HG02981 (cell line): ENCODE data around the gene ADAMTS8.
"Not testable (repeated sequence)": the region's sequence is repeated elsewhere in the genome, so short reads cannot be mapped to it uniquely, and the experiment has no call there.

Experiments used
- ATAC-seq: cut with Tn5 transposase; IDR thresholded peaks from one replicate; pipeline ENCODE4 v1.9.1; 2021; ENCODE audit warnings: mild to moderate bottlenecking, moderate library complexity; ENCODE audit not compliant: unreplicated experiment

ADAMTS8 gene

GRCh38 chr11:130439160-130439519 is 10.7 kb upstream of the ADAMTS8 start:
- ATAC-seq, result no peak

GRCh38 chr11:130438401-130439159 is 10.2 kb upstream of the ADAMTS8 start:
- ATAC-seq, result not testable (repeated sequence)

- ATAC-seq, result no peak
These were observed 9.4 kb upstream of the ADAMTS8 start for GRCh38 chr11:130437848-130438247.

DNA sequence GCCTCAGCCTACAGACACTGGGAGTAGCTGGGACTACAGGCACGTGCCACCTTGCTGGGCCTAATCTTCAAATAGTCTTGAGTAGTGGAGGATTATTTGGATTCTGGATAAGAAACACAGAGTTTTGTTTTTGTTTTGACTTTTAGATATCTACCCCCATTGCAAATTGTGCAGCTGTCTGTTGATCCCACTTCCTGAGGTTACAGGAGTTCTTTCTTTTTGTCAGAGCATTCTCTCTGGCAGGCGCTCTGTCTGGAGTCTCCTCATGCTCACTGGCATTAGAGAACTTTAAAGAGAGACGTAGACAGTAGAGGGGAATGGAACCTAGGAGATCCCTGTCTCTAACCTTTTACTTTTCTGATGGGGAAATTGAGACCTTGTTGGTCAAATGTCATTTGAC is 7.8 kb upstream of the ADAMTS8 start:
- ATAC-seq, result no peak

DNA sequence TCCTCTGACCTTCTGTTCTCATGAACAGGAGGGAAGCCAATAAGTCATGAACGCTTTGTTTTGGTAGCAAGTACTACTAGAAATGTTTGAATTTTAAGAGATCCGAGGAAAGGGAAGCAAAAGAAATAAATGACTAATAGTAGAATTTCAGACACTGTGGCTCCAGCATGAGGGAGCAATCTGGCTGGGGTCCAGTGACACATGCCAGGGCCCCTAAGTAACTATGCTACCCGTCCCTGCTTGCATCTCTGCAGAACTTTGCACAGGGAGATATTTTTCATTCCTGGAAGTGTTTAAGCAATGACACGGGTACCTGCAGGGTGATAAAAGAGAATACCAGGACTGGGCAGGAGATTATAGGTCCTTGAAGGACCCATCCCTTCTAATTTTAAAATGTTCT is 7.3 kb upstream of the ADAMTS8 start:
- ATAC-seq, result no peak

- ATAC-seq, result peak; percentile 86
These were observed 6.3 kb upstream of the ADAMTS8 start for GRCh38 chr11:130434521-130435223.

- ATAC-seq, result no peak
These were observed 4.9 kb upstream of the ADAMTS8 start for GRCh38 chr11:130433357-130433756.

GRCh38 chr11:130431801-130432200 is 3.4 kb upstream of the ADAMTS8 start:
- no peak for ATAC-seq

DNA sequence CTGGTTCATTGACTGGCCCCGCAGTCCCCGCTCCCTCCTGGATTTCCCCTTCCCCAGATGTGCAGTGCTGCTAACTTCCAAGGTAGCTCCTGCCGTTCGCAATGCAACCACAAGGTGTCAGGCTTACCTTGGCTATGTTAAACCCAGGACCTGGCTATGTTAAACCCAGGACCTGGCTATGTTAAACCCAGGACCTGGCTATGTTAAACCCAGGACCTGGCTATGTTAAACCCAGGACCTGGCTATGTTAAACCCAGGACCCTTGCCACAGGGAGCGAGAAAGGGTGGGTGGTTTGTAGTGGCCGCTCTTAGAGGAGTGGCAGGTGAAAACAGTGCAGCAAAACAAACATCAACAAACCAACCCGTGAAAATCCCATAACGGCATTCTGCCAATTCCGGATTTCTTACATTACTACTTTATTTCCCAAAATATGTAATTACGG is 2.9 kb upstream of the ADAMTS8 start:
- ATAC-seq, result peak; percentile 48

DNA sequence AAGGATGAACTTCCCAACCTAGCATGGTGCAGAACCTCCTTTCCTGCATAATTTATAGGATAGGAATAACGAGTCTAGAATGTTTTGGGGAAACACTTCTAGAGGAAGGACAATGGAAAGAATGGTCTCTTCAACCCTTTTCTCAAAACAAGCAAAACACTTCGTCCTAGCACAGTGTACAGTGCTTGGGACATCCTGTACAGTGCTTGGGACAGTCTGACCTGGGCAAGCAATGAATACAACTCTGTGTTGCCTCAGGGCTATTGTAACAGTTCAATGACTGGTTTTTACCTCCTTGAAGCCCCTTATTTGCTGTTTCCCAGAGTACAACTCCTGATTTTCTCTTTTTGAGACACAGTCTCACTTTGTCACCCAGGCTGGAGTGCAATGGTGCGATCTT is 1.6 kb upstream of the ADAMTS8 start:
- no peak for ATAC-seq

- ATAC-seq, result no peak
These were observed 792 bp upstream of the ADAMTS8 start for GRCh38 chr11:130429120-130429681.

DNA sequence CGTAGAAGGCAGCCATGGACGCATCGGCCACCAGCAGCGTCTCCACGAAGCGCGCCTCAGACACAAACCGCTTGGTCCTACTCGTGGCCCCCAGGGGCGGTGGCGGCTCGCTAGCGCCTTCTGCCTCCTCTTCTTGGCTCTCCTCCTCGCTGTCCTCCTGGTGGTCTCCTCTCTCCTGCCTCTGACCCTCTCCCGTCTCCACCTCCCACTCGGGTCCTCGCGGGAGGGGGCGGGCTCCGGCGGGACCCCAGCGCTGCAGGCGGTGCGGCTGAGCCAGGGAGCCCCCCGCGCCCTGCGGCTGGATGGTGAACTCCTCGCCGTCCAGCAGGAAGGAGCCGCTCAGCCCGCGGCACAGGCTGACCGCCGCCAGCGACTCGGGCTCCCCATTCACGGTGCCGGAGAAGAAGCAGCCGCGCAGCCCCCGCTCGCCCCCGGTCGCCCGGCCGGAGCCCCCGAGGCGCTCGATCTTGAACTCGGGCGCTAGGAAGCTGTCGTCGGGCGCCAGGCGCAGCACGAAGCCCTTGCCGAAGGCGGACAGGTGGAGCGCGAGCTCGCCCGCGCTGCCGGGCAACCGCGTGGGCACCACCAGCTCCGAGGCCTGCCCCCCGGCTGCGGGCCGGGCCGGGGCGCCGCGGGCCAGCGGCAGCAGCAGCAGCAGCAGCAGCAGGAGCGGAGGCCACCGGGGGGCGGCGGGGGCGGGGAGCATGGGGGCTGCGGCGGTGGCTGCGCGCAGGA is 661 bp downstream of the ADAMTS8 start:
- no peak for ATAC-seq

DNA sequence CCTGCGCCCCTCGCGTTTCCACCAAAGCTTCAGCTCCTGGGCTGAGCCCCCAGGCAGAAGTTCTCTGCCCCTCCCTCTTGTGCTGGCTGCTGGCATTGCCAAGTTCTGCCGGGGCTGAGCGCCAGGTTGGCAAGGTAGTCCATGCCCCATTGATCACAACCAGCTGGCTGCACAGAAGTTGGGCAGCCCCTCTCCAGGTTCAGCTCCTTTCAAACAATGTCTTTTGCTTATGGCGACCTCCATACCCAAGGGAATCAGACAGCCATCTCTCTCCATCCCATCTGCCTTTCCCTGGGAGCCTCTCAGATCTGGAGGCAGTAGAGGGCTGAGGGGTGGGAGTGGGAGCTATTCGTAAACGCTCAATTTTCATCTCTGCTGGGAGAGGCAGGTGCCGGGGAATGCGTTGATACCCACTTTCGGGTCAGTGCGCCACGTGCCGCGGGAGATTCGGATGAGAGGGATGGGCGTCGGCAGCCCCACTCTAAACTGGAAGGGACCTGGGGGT is 1.5 kb downstream of the ADAMTS8 start:
- no peak for ATAC-seq

GRCh38 chr11:130426223-130426836 is 2.1 kb downstream of the ADAMTS8 start:
- ATAC-seq, result no peak

- ATAC-seq, result no peak
These were observed 3.3 kb downstream of the ADAMTS8 start for GRCh38 chr11:130425156-130425555.

DNA sequence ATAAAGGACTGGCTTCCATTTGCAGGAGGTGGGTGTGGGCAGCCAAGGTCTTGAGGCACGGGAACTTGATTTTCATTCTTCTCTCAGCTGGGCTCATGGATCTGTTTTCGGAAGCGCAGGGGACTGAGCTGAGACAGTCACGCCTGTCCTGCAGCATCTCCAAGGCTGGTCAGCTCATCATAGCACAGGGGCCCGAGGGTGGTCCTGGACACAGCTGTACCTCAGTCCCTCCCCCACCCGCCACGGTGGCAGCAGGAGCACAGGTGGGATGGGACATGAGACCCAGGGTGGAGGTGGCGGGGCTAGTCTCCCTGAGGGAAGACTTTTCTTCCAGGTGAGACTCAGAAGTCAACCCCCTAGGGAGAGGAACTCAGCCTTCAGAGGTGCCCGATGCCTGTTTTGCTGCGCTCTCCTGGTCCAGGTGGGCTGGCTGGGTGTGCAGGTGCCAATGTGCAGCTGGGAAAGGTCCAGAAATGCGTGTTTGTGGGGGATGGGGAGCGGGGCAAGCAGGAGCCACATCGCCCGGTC is 3.7 kb downstream of the ADAMTS8 start:
- ATAC-seq, result no peak

- no peak for ATAC-seq
These were observed 4.8 kb downstream of the ADAMTS8 start for GRCh38 chr11:130423541-130424142.

DNA sequence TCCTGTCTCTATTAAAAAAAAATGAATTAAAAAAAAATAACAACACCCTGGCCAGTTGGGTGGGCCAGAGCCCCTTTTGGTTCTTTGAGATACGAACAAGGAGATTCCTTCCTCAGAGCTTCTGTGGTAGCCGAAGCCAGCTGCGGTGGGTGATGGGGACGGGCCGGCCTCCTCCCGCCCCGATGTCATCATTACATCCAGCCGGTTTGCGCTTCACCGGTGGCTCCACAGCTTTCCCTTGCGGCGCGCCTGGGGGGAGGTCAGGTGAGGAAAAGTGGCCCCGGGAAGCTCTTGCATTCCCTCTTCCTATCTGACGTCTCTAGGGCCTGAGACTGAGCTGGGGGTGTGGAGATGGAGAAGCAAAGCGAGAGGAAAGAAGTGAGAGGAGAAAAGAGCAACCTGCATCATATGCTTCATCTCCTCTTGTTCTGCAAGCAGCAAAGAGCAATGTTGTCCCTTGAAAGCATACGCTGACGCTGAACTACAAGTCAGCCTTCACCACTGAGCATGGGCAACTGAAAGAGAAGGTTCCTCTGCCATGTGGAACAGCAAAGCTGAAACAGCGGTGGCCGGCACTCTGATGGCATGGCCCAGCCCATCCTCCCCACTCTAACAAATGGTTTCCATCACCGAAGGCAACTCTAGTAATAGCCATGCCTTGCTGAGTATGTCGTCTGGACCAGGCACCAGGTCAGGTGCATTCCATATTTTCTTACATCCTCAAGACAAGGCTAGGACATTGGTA is 6.0 kb downstream of the ADAMTS8 start:
- ATAC-seq, result no peak

DNA sequence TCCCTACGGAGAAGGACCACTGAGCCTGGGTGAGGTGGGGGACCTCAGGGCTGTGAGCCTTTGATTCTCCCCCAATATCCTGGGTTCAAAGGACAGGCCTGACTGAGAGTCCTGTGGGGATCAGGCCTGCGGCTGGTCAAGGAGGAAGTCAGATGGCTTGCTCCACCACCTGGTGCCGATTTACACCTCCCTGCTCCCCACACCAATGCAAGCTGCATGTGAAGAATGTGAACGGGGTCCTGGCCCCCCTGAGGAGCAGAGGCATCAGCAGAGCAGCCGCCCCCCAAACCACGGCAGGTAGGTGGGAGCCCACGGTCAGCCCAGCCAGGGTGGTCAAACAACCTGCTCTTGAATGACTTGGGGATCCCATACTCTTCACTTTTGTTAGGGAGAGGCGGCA is 6.7 kb downstream of the ADAMTS8 start:
- no peak for ATAC-seq

- ATAC-seq, result no peak
These were observed 7.2 kb downstream of the ADAMTS8 start for GRCh38 chr11:130421199-130421585.
